Epithelial cell of esophagus (primary cell): ENCODE data around the gene CCHCR1.

Source experiments
- DNase-seq: peaks from one replicate; pipeline ENCODE4 v3.0.0; 2010; ENCODE audit warnings: low read depth
- H3K4me3 ChIP-seq: 2 replicates; pipeline ENCODE4 v1.5.1; 2011; ENCODE audit warnings: mild to moderate bottlenecking, low read length, control low read depth
- CTCF ChIP-seq: IDR thresholded peaks from 2 replicates; pipeline ENCODE4 v1.5.1; 2011; ENCODE audit warnings: low read depth, mild to moderate bottlenecking, low read length, control low read depth, inconsistent platforms; ENCODE audit not compliant: insufficient read depth; ENCODE audit errors: missing control alignments

Gene CCHCR1

GRCh38 chr6:31129130-31129529 lies 28.5 kb downstream of the CCHCR1 start:
- TF ChIP-seq CTCF, result no peak
- no peak overlapping the region for H3K4me3 ChIP-seq
- DNase-seq, result peak; percentile 40

- no peak overlapping the region for H3K4me3 ChIP-seq
- DNase-seq, result peak; percentile 64
- peak; percentile 92 for TF ChIP-seq CTCF
These were observed 29.4 kb downstream of the CCHCR1 start for GRCh38 chr6:31128093-31128676.

- no peak overlapping the region for H3K4me3 ChIP-seq
- TF ChIP-seq CTCF, result no peak
These were observed 31.0 kb downstream of the CCHCR1 start for GRCh38 chr6:31126396-31127175.

GRCh38 chr6:31125586-31126363 lies 31.8 kb downstream of the CCHCR1 start:
- no peak overlapping the region for H3K4me3 ChIP-seq
- peak; percentile 97 for DNase-seq
- TF ChIP-seq CTCF, result no peak

More at GRCh38 chr6:31126396-31127175, 31.0 kb downstream of the CCHCR1 start:
- no peak for DNase-seq

GRCh38 chr6:31125162-31125561 lies 32.4 kb downstream of the CCHCR1 start:
- peak; percentile 92 for DNase-seq
- no peak overlapping the region for H3K4me3 ChIP-seq
- no peak for TF ChIP-seq CTCF

GRCh38 chr6:31122791-31123706 lies 34.6 kb downstream of the CCHCR1 start:
- peak; percentile 84 for DNase-seq
- TF ChIP-seq CTCF, result no peak
- no peak overlapping the region for H3K4me3 ChIP-seq
